AML-193 (cell line): Measurements from ENCODE around the gene EEF1AKMT3.
"Not testable (repeated sequence)": the region's sequence is repeated elsewhere in the genome, so short reads cannot be mapped to it uniquely, and the experiment has no call there.

Experiments used
- DNase-seq, 2 experiments: peaks; one replicate each; lab custom pipeline; 2025; lab: John Stamatoyannopoulos, UW

EEF1AKMT3 gene

GRCh38 chr12:57817261-57817989 lies 45.0 kb downstream of the EEF1AKMT3 start:
- no peak for DNase-seq

GRCh38 chr12:57817990-57818331 lies 45.5 kb downstream of the EEF1AKMT3 start:
- not testable (repeated sequence) for DNase-seq

- not testable (repeated sequence) for DNase-seq
These were observed 47.7 kb downstream of the EEF1AKMT3 start for GRCh38 chr12:57820119-57820518.

GRCh38 chr12:57821015-57821414 lies 48.6 kb downstream of the EEF1AKMT3 start:
- DNase-seq: not testable (repeated sequence)

GRCh38 chr12:57821474-57822214 lies 49.2 kb downstream of the EEF1AKMT3 start:
- DNase-seq: no peak

- DNase-seq: no peak
These were observed 50.1 kb downstream of the EEF1AKMT3 start for GRCh38 chr12:57822392-57823130.

- DNase-seq: no peak
These were observed 50.9 kb downstream of the EEF1AKMT3 start for GRCh38 chr12:57823131-57823907.

- no peak for DNase-seq
These were observed 51.7 kb downstream of the EEF1AKMT3 start for GRCh38 chr12:57823908-57824640.

GRCh38 chr12:57825451-57825850 lies 53.0 kb downstream of the EEF1AKMT3 start:
- no peak for DNase-seq

- no peak for DNase-seq
These were observed 54.0 kb downstream of the EEF1AKMT3 start for GRCh38 chr12:57826400-57826799.

GRCh38 chr12:57826966-57827365 lies 54.6 kb downstream of the EEF1AKMT3 start:
- DNase-seq: no peak

GRCh38 chr12:57829025-57829777 lies 56.8 kb downstream of the EEF1AKMT3 start:
- DNase-seq: no peak

- no peak for DNase-seq
These were observed 58.0 kb downstream of the EEF1AKMT3 start for GRCh38 chr12:57830393-57830792.
